GM23338 (cell line): ENCODE results near the gene MARCOL. TPM values are rescaled to one million over a fixed set of nuclear protein-coding genes. Genes with fewer than 3 reads are reported as not detected.

Experiments
- ATAC-seq: fragments of 200-7000 bp; cut with Tn5 transposase; 3 replicates; pipeline ENCODE4 v1.9.1; 2020
- DNase-seq: peaks from one replicate; pipeline ENCODE4 v3.0.0-alpha.2; 2015; ENCODE audit warnings: low spot score
- H2AFZ ChIP-seq: fragments of 200-600 bp; sonication (generic); 2 replicates; pipeline ENCODE4 v1.8.0; 2016; ENCODE audit warnings: antibody characterized with exemption, mild to moderate bottlenecking, moderate library complexity
- H3F3A ChIP-seq: fragments of 200-600 bp; sonication (generic); replicated peaks from 2 replicates; pipeline ENCODE4 v1.8.0; 2017; ENCODE audit warnings: antibody characterized with exemption, mixed run types, low read depth
- H3K27ac ChIP-seq: fragments of 200-600 bp; sonication (generic); 2 replicates; pipeline ENCODE4 v1.6.1; 2016; ENCODE audit warnings: low read depth
- H3K27me3 ChIP-seq: fragments of 200-600 bp; sonication (generic); 2 replicates; pipeline ENCODE4 v1.8.0; 2016; ENCODE audit warnings: mild to moderate bottlenecking, mixed run types, moderate library complexity; ENCODE audit not compliant: insufficient read depth
- H3K36me3 ChIP-seq: fragments of 200-600 bp; sonication (generic); 2 replicates; pipeline ENCODE4 v1.8.0; 2016; ENCODE audit warnings: mild to moderate bottlenecking; ENCODE audit not compliant: insufficient read depth
- H3K4me1 ChIP-seq: fragments of 200-600 bp; sonication (generic); 2 replicates; pipeline ENCODE4 v1.8.0; 2016; ENCODE audit warnings: mild to moderate bottlenecking, moderate library complexity; ENCODE audit not compliant: insufficient read depth
- H3K4me2 ChIP-seq: fragments of 200-600 bp; sonication (generic); 2 replicates; pipeline ENCODE4 v1.7.1; 2017; ENCODE audit warnings: mixed run types
- H3K4me3 ChIP-seq: fragments of 200-600 bp; sonication (generic); 2 replicates; pipeline ENCODE4 v1.6.1; 2016; ENCODE audit warnings: mixed run types
- H3K79me2 ChIP-seq: fragments of 200-600 bp; sonication (generic); replicated peaks from 2 replicates; pipeline ENCODE4 v1.8.0; 2017; ENCODE audit warnings: mild to moderate bottlenecking; ENCODE audit not compliant: insufficient read depth
- H3K9me2 ChIP-seq: fragments of 200-600 bp; sonication (generic); 2 replicates; pipeline ENCODE4 v1.8.0; 2017; ENCODE audit not compliant: insufficient read depth
- H4K20me1 ChIP-seq: fragments of 200-600 bp; sonication (generic); replicated peaks from 2 replicates; pipeline ENCODE4 v1.8.0; 2017; ENCODE audit warnings: mild to moderate bottlenecking; ENCODE audit not compliant: insufficient read depth
- H3K27ac Mint-ChIP-seq: 2 replicates; pipeline ENCODE4 v1.8.0; 2020; ENCODE audit warnings: inconsistent platforms, mild to moderate bottlenecking, moderate library complexity, mixed read lengths
- H3K27me3 Mint-ChIP-seq: 3 replicates; pipeline ENCODE4 v1.8.0; 2022; ENCODE audit warnings: low read depth, mild to moderate bottlenecking, moderate library complexity, mixed read lengths, inconsistent platforms; ENCODE audit not compliant: insufficient read depth, poor library complexity
- H3K36me3 Mint-ChIP-seq: 3 replicates; pipeline ENCODE4 v1.8.0; 2021; ENCODE audit warnings: low read depth, mild to moderate bottlenecking, inconsistent platforms, moderate library complexity, mixed read lengths
- H3K4me1 Mint-ChIP-seq: 3 replicates; pipeline ENCODE4 v1.8.0; 2020; ENCODE audit warnings: mild to moderate bottlenecking, inconsistent platforms, mixed read lengths
- H3K4me3 Mint-ChIP-seq: 3 replicates; pipeline ENCODE4 v1.8.0; 2021; ENCODE audit warnings: moderate library complexity, mild to moderate bottlenecking, inconsistent platforms, mixed read lengths
- H3K9me3 Mint-ChIP-seq: 3 replicates; pipeline ENCODE4 v1.8.0; 2020; ENCODE audit warnings: moderate library complexity, mild to moderate bottlenecking, inconsistent platforms, mixed read lengths
- CREB1 ChIP-seq: fragments of 250-450 bp; sonication (Bioruptor Pico); IDR thresholded peaks from 2 replicates; pipeline ENCODE4 v1.5.0; 2020; ENCODE audit warnings: low read depth, mild to moderate bottlenecking, moderate library complexity
- EZH2 ChIP-seq: fragments of 200-600 bp; sonication (generic); IDR thresholded peaks from one replicate; pipeline ENCODE4 v1.8.0; 2017; ENCODE audit warnings: antibody characterized with exemption, mild to moderate bottlenecking, low read depth; ENCODE audit not compliant: unreplicated experiment
- REST ChIP-seq: IDR thresholded peaks from one replicate; pipeline ENCODE4 v1.6.1; 2018; ENCODE audit warnings: antibody characterized with exemption; ENCODE audit not compliant: unreplicated experiment
- STAT1 ChIP-seq: IDR thresholded peaks from one replicate; pipeline ENCODE4 v1.6.1; 2016; ENCODE audit warnings: antibody characterized with exemption; ENCODE audit not compliant: unreplicated experiment
- ZNF462 ChIP-seq: fragments of 250-450 bp; sonication (Bioruptor Pico); IDR thresholded peaks from 2 replicates; pipeline ENCODE4 v1.5.0; 2020; ENCODE audit warnings: mild to moderate bottlenecking, moderate library complexity
- polyA plus RNA-seq: library from polyadenylated mRNA; unstranded; fragments of >200 nt; fragmentation: Nextera tagmentation; extraction: Ambion mirVana; gene quantifications from 2 replicates; pipeline ENCODE4 v1.2.1, GENCODE V29; 2016
- total RNA-seq: library from RNA; depleted of rRNA; stranded (reverse); fragments of >200 nt; shearing (Covaris generic); gene quantifications from 2 replicates; pipeline ENCODE4 v1.2.3, GENCODE V29; 2014

The MARCOL gene
- total and polyA plus RNA-seq, 2 experiments from 2014 or later, result not detected

GRCh38 chr5:148261221-148261620, 22.9 kb downstream of the MARCOL start:
- Histone ChIP-seq H3K4me3 (no peak overlapping the region), H3K4me2 (no peak overlapping the region), H2AFZ (0 out of 2 replicates have a peak overlapping the region, but pooled peaks have one; percentile 11), H3K79me2 (no peaks in the 10 kb centered on the region), H3K27ac (no peak overlapping the region), H3F3A (no peaks in the 10 kb centered on the region), H4K20me1 (no peaks in the 10 kb centered on the region), H3K9me2 (no peaks in the 10 kb centered on the region; the same call in 1 of the 2 replicates), H3K36me3 (no peaks in the 10 kb centered on the region), H3K27me3 (no peaks in the 10 kb centered on the region), H3K4me1 (no peaks in the 10 kb centered on the region)
- H3K9me3 Mint-ChIP-seq, result peaks cover 12% of the 10 kb centered on the region
- H3K4me1 Mint-ChIP-seq, result no peaks in the 10 kb centered on the region
- ATAC-seq (no peak), DNase-seq (no peak)
- H3K27ac Mint-ChIP-seq, result no peak overlapping the region
- no peaks in the 10 kb centered on the region for H3K36me3 Mint-ChIP-seq
- TF ChIP-seq ZNF462 (no peak), CREB1 (CRISPR knock-in tag) (no peak), STAT1 (no peak), REST (no peak), EZH2 (no peak)
- H3K27me3 Mint-ChIP-seq, result no peaks in the 10 kb centered on the region
- H3K4me3 Mint-ChIP-seq, result no peak overlapping the region
